Mesothelial cell of epicardium (in vitro differentiated cells): ENCODE data around the gene EML4. TPM values are rescaled to one million over a fixed set of nuclear protein-coding genes. Genes with fewer than 3 reads are reported as not detected.

ENCODE experiments used
- DNase-seq, 2 experiments: peaks; one replicate each; pipeline ENCODE4 v3.0.0; 2021; ENCODE audit warnings: low spot score in 2 of 2; ENCODE audit not compliant: unreplicated experiment in 2 of 2
- H3K27ac Mint-ChIP-seq: 2 replicates; pipeline ENCODE4 v1.8.0; 2021; ENCODE audit warnings: mixed read lengths
- H3K27me3 Mint-ChIP-seq: 2 replicates; pipeline ENCODE4 v1.8.0; 2021; ENCODE audit warnings: low read depth, mixed read lengths
- H3K36me3 Mint-ChIP-seq: 2 replicates; pipeline ENCODE4 v1.8.0; 2021; ENCODE audit warnings: mixed read lengths
- H3K4me1 Mint-ChIP-seq: 2 replicates; pipeline ENCODE4 v1.8.0; 2021; ENCODE audit warnings: mixed read lengths
- H3K4me3 Mint-ChIP-seq: 2 replicates; pipeline ENCODE4 v1.8.0; 2021; ENCODE audit warnings: mild to moderate bottlenecking, moderate library complexity, mixed read lengths
- H3K9me3 Mint-ChIP-seq: 2 replicates; pipeline ENCODE4 v1.8.0; 2021; ENCODE audit warnings: mixed read lengths
- total RNA-seq: library from RNA; stranded (reverse); gene quantifications from 3 replicates; pipeline ENCODE4 v1.2.1, GENCODE V29; 2021
- TF ChIP-seq, protein P1 (sequence below): fragments of 200-600 bp; sonication (generic); IDR thresholded peaks from one replicate; pipeline ENCODE4 v1.5.0; 2021; ENCODE audit warnings: antibody characterized with exemption; ENCODE audit not compliant: unreplicated experiment

The EML4 gene
- total RNA-seq, 1 donor from 2014 or later = 95.6 TPM

DNA sequence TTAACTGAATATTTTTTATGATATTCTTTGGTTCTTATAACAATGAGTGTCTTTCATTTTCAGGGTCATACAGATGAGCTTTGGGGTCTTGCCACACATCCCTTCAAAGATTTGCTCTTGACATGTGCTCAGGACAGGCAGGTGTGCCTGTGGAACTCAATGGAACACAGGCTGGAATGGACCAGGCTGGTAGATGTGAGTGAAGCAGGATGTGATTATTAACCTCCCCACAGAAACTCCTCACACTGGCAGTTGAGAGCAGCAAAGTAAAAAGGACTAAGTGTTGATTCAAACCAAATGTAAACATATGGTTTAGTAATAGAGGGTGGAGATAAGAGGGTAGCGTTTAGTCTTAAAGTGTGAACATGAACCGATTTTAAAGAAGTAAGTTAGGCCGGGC is 134.1 kb downstream of the EML4 start:
- H3K4me3 Mint-ChIP-seq = no peak overlapping the region
- TF ChIP-seq, protein P1, sequence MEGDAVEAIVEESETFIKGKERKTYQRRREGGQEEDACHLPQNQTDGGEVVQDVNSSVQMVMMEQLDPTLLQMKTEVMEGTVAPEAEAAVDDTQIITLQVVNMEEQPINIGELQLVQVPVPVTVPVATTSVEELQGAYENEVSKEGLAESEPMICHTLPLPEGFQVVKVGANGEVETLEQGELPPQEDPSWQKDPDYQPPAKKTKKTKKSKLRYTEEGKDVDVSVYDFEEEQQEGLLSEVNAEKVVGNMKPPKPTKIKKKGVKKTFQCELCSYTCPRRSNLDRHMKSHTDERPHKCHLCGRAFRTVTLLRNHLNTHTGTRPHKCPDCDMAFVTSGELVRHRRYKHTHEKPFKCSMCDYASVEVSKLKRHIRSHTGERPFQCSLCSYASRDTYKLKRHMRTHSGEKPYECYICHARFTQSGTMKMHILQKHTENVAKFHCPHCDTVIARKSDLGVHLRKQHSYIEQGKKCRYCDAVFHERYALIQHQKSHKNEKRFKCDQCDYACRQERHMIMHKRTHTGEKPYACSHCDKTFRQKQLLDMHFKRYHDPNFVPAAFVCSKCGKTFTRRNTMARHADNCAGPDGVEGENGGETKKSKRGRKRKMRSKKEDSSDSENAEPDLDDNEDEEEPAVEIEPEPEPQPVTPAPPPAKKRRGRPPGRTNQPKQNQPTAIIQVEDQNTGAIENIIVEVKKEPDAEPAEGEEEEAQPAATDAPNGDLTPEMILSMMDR = no peak
- peaks cover 36% of the 10 kb centered on the region for H3K36me3 Mint-ChIP-seq
- H3K27ac Mint-ChIP-seq = no peak overlapping the region
- no peaks in the 10 kb centered on the region for H3K4me1 Mint-ChIP-seq
- H3K27me3 Mint-ChIP-seq = no peaks in the 10 kb centered on the region
- H3K9me3 Mint-ChIP-seq = no peaks in the 10 kb centered on the region
- DNase-seq = no peak

DNA sequence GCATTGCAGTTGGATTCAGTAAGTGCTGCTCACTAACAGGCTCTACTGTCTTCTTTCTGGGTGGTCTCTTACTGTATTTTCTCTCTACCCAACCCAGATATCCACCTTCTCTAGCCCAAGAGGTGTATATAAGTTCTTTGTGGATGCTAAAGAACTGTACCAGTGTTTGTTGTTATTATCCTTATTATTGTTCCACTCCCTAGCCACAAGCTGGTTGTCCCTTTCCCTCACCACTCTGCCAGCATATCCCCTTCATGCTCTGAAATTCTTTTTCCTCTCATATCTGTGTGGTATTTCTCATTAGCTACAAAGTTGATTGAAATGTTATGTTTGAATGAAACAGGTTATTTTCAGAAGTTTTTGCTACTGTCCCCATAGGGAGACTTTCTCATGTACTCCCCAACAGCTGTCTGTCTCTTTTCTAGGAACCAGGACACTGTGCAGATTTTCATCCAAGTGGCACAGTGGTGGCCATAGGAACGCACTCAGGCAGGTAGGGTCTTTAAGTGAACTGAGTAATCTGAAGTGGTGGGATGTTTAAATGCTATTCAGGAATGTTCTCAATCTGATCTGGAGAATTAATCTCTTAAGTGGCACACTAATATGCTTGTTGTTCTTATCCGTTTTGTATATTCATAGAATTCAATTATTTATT is 135.0 kb downstream of the EML4 start:
- peaks cover 32% of the 10 kb centered on the region for H3K36me3 Mint-ChIP-seq
- H3K27me3 Mint-ChIP-seq = no peaks in the 10 kb centered on the region
- H3K9me3 Mint-ChIP-seq = no peaks in the 10 kb centered on the region
- no peaks in the 10 kb centered on the region for H3K4me1 Mint-ChIP-seq
- H3K27ac Mint-ChIP-seq = no peak overlapping the region
- DNase-seq = no peak
- no peak overlapping the region for H3K4me3 Mint-ChIP-seq
- TF ChIP-seq, protein P1 = no peak

DNA sequence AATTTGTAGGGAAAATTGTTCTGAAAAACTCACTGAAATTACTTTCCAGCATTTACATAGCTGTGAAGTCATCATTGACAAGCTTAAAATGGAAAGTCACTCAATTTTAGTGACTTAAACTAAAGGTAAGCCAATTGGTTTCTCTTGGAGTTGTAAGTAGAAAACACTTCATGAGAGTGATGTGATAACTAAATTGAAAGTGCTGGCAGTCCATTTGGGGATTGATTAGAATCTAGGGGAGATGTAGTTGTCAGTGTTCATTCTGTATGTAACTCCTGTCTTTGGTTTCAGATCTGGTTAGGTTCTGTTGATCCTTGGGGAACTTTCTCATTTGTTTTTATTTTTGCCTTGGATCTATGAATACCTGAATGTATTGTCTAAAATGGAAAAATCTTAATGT is 138.0 kb downstream of the EML4 start:
- H3K9me3 Mint-ChIP-seq = no peaks in the 10 kb centered on the region
- no peak overlapping the region for H3K4me3 Mint-ChIP-seq
- DNase-seq = no peak
- H3K27me3 Mint-ChIP-seq = no peaks in the 10 kb centered on the region
- H3K27ac Mint-ChIP-seq = no peak overlapping the region
- TF ChIP-seq, protein P1 = no peak
- peaks cover 4% of the 10 kb centered on the region for H3K4me1 Mint-ChIP-seq
- peaks cover 36% of the 10 kb centered on the region for H3K36me3 Mint-ChIP-seq

DNA sequence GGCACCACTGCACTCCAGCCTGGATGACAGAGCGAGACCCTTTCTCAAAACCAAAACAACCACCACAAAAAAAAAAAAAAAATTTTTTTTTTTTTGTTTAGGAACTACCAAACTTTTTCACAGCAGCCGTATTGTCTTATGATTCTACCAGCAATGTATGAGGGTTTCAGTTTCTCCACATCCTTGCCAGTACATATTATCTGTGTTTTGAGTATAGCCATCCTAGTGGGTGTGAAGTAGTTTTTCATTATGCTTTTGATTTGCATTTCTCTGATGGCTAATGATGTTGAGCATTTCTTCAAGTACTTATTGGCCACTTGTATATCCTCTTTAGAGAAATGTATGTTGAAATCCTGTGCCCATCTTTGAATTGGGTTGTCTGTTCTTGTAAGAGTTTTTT is 140.2 kb downstream of the EML4 start:
- no peak for DNase-seq
- Mint-ChIP-seq H3K4me1 (peaks cover 6% of the 10 kb centered on the region), H3K27me3 (no peaks in the 10 kb centered on the region), H3K4me3 (no peak overlapping the region), H3K27ac (no peak overlapping the region), H3K36me3 (peaks cover 26% of the 10 kb centered on the region), H3K9me3 (no peaks in the 10 kb centered on the region)
- TF ChIP-seq, protein P1 = no peak

DNA sequence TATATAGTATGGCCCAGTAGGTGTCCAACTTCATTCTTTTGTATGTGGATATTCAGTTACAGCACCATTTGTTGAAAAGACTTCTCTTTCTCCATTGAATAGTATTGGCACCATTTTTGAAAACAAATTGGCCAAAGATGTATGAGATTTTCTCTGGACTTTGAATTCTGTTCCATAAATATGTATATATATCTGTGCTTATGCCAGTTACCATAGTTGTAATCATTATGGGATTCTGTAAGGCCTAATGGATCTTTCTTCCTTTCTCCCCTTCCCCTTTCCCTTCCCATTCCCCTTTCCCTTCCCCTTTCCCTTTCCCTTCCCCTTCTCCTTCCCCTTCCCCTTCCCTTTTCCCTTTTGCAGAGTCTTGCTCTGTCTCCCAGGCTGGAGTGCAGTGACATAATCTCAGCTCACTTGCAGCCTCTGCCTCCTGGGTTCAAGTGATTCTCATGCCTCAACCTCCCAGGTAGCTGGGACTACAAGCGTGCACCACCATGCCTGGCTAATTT is 140.9 kb downstream of the EML4 start:
- TF ChIP-seq, protein P1 = no peak
- Mint-ChIP-seq H3K4me3 (no peak overlapping the region), H3K9me3 (no peaks in the 10 kb centered on the region), H3K27ac (no peak overlapping the region), H3K27me3 (no peaks in the 10 kb centered on the region), H3K36me3 (peaks cover 27% of the 10 kb centered on the region), H3K4me1 (peaks cover 6% of the 10 kb centered on the region)
- DNase-seq = no peak
